VCaP (cell line): ENCODE results near the gene TNS3.

ENCODE experiments used
- H3K27ac ChIP-seq: fragments of 450-650 bp; 2 replicates; pipeline ENCODE4 v1.5.1; 2017
- TF ChIP-seq, protein P1 (sequence below): fragments of 450-650 bp; conservative IDR thresholded peaks from 2 replicates; pipeline ENCODE4 v1.5.1; 2017; ENCODE audit warnings: mild to moderate bottlenecking, moderate library complexity

Gene TNS3

GRCh38 chr7:47413526-47414341 lies 168.2 kb downstream of the TNS3 start:
- H3K27ac ChIP-seq = no peak overlapping the region
- TF ChIP-seq, protein P1, sequence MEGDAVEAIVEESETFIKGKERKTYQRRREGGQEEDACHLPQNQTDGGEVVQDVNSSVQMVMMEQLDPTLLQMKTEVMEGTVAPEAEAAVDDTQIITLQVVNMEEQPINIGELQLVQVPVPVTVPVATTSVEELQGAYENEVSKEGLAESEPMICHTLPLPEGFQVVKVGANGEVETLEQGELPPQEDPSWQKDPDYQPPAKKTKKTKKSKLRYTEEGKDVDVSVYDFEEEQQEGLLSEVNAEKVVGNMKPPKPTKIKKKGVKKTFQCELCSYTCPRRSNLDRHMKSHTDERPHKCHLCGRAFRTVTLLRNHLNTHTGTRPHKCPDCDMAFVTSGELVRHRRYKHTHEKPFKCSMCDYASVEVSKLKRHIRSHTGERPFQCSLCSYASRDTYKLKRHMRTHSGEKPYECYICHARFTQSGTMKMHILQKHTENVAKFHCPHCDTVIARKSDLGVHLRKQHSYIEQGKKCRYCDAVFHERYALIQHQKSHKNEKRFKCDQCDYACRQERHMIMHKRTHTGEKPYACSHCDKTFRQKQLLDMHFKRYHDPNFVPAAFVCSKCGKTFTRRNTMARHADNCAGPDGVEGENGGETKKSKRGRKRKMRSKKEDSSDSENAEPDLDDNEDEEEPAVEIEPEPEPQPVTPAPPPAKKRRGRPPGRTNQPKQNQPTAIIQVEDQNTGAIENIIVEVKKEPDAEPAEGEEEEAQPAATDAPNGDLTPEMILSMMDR = no peak

DNA sequence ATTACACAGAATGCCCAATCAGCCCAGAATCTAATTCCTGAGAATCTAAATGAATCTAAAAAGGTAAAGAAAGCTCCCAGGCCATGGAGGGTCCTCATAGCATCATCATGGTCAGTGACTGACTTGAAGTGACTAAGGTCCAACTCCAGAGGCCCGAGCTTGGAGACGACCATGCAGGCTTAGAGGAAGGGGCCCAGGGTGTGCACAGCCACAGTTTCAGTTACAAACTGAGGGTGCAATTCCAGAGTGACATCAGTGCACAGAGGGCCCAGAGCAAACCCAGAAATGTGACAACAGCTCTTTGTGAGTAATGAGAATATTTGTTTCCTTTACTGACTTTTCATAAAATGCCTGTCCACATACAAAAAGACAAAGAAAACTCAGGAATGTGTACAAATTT lies 170.0 kb downstream of the TNS3 start:
- TF ChIP-seq, protein P1 = no peak
- H3K27ac ChIP-seq = no peak overlapping the region

- TF ChIP-seq, protein P1 = no peak
- no peak overlapping the region for H3K27ac ChIP-seq
Observed at GRCh38 chr7:47411281-47411869, 170.5 kb downstream of the TNS3 start.

DNA sequence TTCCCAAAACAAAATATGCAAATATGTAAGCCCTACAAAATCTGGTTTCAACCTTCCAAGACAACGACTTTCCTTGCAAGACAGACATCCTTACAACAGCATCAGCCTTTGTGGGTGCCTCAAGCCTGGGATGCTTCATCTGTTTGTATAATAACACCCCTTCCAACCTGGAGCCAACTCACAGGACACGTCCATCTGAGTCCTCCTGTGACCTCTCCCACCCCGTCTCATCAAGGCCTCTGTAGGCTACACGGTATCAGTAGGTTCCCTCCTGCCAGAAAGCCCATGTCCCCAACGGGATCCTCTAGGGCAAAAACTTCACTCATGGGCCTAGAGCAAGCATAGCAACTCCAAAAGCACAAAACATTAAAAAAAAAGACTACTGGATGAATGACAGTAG lies 173.2 kb downstream of the TNS3 start:
- TF ChIP-seq, protein P1 = no peak
- H3K27ac ChIP-seq = no peak overlapping the region

- TF ChIP-seq, protein P1 = no peak
- peak overlapping the region; percentile 88 for H3K27ac ChIP-seq
Observed at GRCh38 chr7:47407821-47408674, 173.9 kb downstream of the TNS3 start.

- H3K27ac ChIP-seq = peak overlapping the region; percentile 88
- TF ChIP-seq, protein P1 = no peak
Observed at GRCh38 chr7:47407136-47407535, 174.8 kb downstream of the TNS3 start.

GRCh38 chr7:47406801-47407129 lies 175.1 kb downstream of the TNS3 start:
- TF ChIP-seq, protein P1 = no peak
- peak overlapping the region; percentile 88 for H3K27ac ChIP-seq
